Skeletal muscle tissue (tissue), 5 donors: ENCODE measurements around the gene KIAA0753. TPM values are rescaled to one million over a fixed set of nuclear protein-coding genes. Genes with fewer than 3 reads are reported as not detected.

Source experiments
- H3K27ac ChIP-seq: one replicate; pipeline ENCODE4 v1.7.0; 2013; ENCODE audit warnings: mild to moderate bottlenecking, low read depth, low read length, inconsistent platforms
- H3K27me3 ChIP-seq, 3 donors: one replicate each; pipeline ENCODE4 v1.7.0; 2013; ENCODE audit warnings: low read length in 3 of 3; ENCODE audit not compliant: control insufficient read depth in 3 of 3, insufficient read depth in 3 of 3
- H3K36me3 ChIP-seq, 3 donors: one replicate each; pipeline ENCODE4 v1.7.0; 2013; ENCODE audit warnings: low read length in 3 of 3; ENCODE audit not compliant: control insufficient read depth in 3 of 3, insufficient read depth in 3 of 3
- H3K4me1 ChIP-seq, 3 donors: one replicate each; pipeline ENCODE4 v1.7.0; 2013; ENCODE audit warnings: low read length in 3 of 3, mild to moderate bottlenecking in 3 of 3; ENCODE audit not compliant: control insufficient read depth in 3 of 3, insufficient read depth in 3 of 3
- H3K4me3 ChIP-seq, 3 donors: one replicate each; pipeline ENCODE4 v1.7.0; 2013; ENCODE audit warnings: low read length in 3 of 3
- H3K9ac ChIP-seq, 3 donors: one replicate each; pipeline ENCODE4 v1.7.0; 2013; ENCODE audit warnings: low read length in 3 of 3, mild to moderate bottlenecking in 3 of 3, moderate library complexity in 2 of 3, low read depth in 1 of 3
- H3K9me3 ChIP-seq, 3 donors: one replicate each; pipeline ENCODE4 v1.7.0; 2013; ENCODE audit warnings: low read length in 3 of 3; ENCODE audit not compliant: control insufficient read depth in 3 of 3
- small RNA-seq: library from RNA; depleted of rRNA; stranded (forward); fragments of <200 nt; gene quantifications from one replicate; pipeline ENCODE3, GENCODE V24; 2014
- total RNA-seq: library from RNA; depleted of rRNA; stranded (reverse); fragments of >200 nt; gene quantifications from one replicate; pipeline ENCODE4 v1.2.3, GENCODE V29; 2014
- donor health status: Osteomylitis.

KIAA0753 gene
- total RNA-seq, 1 donor from 2014 or later, result 11.5 TPM

GRCh38 chr17:6534846-6535514 lies 105.5 kb downstream of the KIAA0753 start:
- peaks cover 0 to 3% (median 0%) of the 10 kb centered on the region in 3 donors for H3K36me3 ChIP-seq
- H3K4me3 ChIP-seq, result no peak overlapping the region
- peaks cover 5 to 7% (median 5%) of the 10 kb centered on the region in 3 donors for H3K9me3 ChIP-seq
- peaks cover 6 to 12% (median 8%) of the 10 kb centered on the region in 3 donors for H3K4me1 ChIP-seq
- peaks cover 0 to 8% (median 0%) of the 10 kb centered on the region in 3 donors for H3K27me3 ChIP-seq
- no peak overlapping the region for H3K9ac ChIP-seq
- H3K27ac ChIP-seq, result no peak overlapping the region

GRCh38 chr17:6532441-6532885 lies 108.0 kb downstream of the KIAA0753 start:
- H3K9ac ChIP-seq, result no peak overlapping the region
- no peaks in the 10 kb centered on the region for H3K9me3 ChIP-seq
- H3K4me1 ChIP-seq, result peaks cover 6 to 12% (median 8%) of the 10 kb centered on the region in 3 donors
- no peak overlapping the region for H3K27ac ChIP-seq
- H3K36me3 ChIP-seq, result peaks cover 0 to under 1% (median 0%) of the 10 kb centered on the region in 3 donors
- H3K4me3 ChIP-seq, result no peak overlapping the region
- peaks cover 0 to 4% (median 0%) of the 10 kb centered on the region in 3 donors for H3K27me3 ChIP-seq

GRCh38 chr17:6531575-6531974 lies 108.9 kb downstream of the KIAA0753 start:
- Histone ChIP-seq H3K36me3 (no peaks in the 10 kb centered on the region), H3K4me1 (peaks cover 6 to 12% (median 8%) of the 10 kb centered on the region in 3 donors), H3K9ac (no peak overlapping the region), H3K27ac (no peak overlapping the region), H3K27me3 (peaks cover 0 to 6% (median 0%) of the 10 kb centered on the region in 3 donors), H3K9me3 (no peaks in the 10 kb centered on the region), H3K4me3 (no peak overlapping the region)

- Histone ChIP-seq H3K9me3 (no peaks in the 10 kb centered on the region), H3K9ac (no peak overlapping the region), H3K27me3 (peaks cover 0 to 6% (median 0%) of the 10 kb centered on the region in 3 donors), H3K4me3 (no peak overlapping the region), H3K4me1 (peaks cover 6 to 12% (median 8%) of the 10 kb centered on the region in 3 donors), H3K36me3 (no peaks in the 10 kb centered on the region), H3K27ac (no peak overlapping the region)
Observed at GRCh38 chr17:6530324-6530920, 110.1 kb downstream of the KIAA0753 start.

- Histone ChIP-seq H3K4me3 (no peak overlapping the region), H3K36me3 (no peaks in the 10 kb centered on the region), H3K4me1 (peaks cover 6 to 12% (median 8%) of the 10 kb centered on the region in 3 donors), H3K9ac (no peak overlapping the region), H3K27me3 (peaks cover 0 to 6% (median 0%) of the 10 kb centered on the region in 3 donors), H3K27ac (no peak overlapping the region), H3K9me3 (no peaks in the 10 kb centered on the region)
Observed at GRCh38 chr17:6528557-6528956, 112.0 kb downstream of the KIAA0753 start.

Small RNA genes within 50 kb of the gene (small RNA-seq; reads per million reads assigned to genes)
- gene MIR4520-1 (not detected), gene RNA5SP435 (not detected)

Other genes with a start within 250 kb of the KIAA0753 start
- not detected for gene AIPL1, start 205.6 kb downstream of the KIAA0753 start, total RNA-seq
- gene PIMREG, start 196.3 kb downstream of the KIAA0753 start, total RNA-seq, result 6.3 TPM
- gene PITPNM3, start 84.2 kb downstream of the KIAA0753 start, total RNA-seq, result 1.0 TPM
- 8.4 TPM for gene TXNDC17, start 349 bp upstream of the KIAA0753 start, total RNA-seq
- gene MED31, start 10.9 kb upstream of the KIAA0753 start, total RNA-seq, result 3.1 TPM
- not detected for gene C17orf100, start 11.1 kb upstream of the KIAA0753 start, total RNA-seq
- not detected for gene SLC13A5, start 72.7 kb upstream of the KIAA0753 start, total RNA-seq
- gene XAF1, start 115.3 kb upstream of the KIAA0753 start, total RNA-seq, result 7.3 TPM
- gene FBXO39, start 135.5 kb upstream of the KIAA0753 start, total RNA-seq, result under 0.01 TPM
- not detected for gene TEKT1, start 191.0 kb upstream of the KIAA0753 start, total RNA-seq